Tibial nerve (tissue), 4 donors: ENCODE results near the gene AKAP6. TPM values are rescaled to one million over a fixed set of nuclear protein-coding genes. Genes with fewer than 3 reads are reported as not detected.

Experiments used
- DNase-seq, 2 donors: peaks; one replicate each; pipeline ENCODE4 v3.0.0-alpha.2; 2019; ENCODE audit warnings: low spot score in 2 of 2
- H3K27ac ChIP-seq, 4 donors: fragments of 200-600 bp; sonication (generic) in 3 of 4; one replicate each; pipeline ENCODE4 v1.5.1; 2017 to 2019; ENCODE audit warnings: mild to moderate bottlenecking in 1 of 4
- H3K27me3 ChIP-seq, 2 donors: fragments of 200-600 bp; sonication (generic) in 1 of 2; one replicate each; pipeline versions ENCODE4 v1.5.1 to v1.6.0; 2017 to 2019
- H3K36me3 ChIP-seq, 3 donors: fragments of 200-600 bp; sonication (generic); one replicate each; pipeline ENCODE4 v1.5.1; 2018 to 2019
- H3K4me1 ChIP-seq, 4 donors: fragments of 200-600 bp; sonication (generic) in 3 of 4; one replicate each; pipeline ENCODE4 v1.5.1; 2017 to 2019
- H3K4me3 ChIP-seq, 4 donors: fragments of 200-600 bp; sonication (generic) in 3 of 4; one replicate each; pipeline ENCODE4 v1.5.1; 2017 to 2019; ENCODE audit warnings: mild to moderate bottlenecking in 1 of 4, moderate library complexity in 1 of 4
- H3K9me3 ChIP-seq, 4 donors: fragments of 200-600 bp; sonication (generic) in 3 of 4; one replicate each; pipeline ENCODE4 v1.5.1; 2017 to 2019
- CTCF ChIP-seq, 5 experiments: fragments of 200-600 bp in 3 of 5; fragments of 450-650 bp in 2 of 5; sonication (generic) in 3 of 5; IDR thresholded peaks; one replicate each; pipeline ENCODE4 v1.5.1; 2016 to 2019; ENCODE audit warnings: antibody characterized with exemption in 5 of 5, mild to moderate bottlenecking in 3 of 5, moderate library complexity in 2 of 5
- EP300 ChIP-seq, 2 donors: sonication (generic); formaldehyde crosslinking; IDR thresholded peaks; one replicate each; pipeline ENCODE4 v1.6.1; 2017; ENCODE audit warnings: antibody characterized with exemption in 2 of 2, mild to moderate bottlenecking in 1 of 2
- POLR2A ChIP-seq, 2 donors: fragments of 450-650 bp; IDR thresholded peaks; one replicate each; pipeline ENCODE4 v1.6.1; 2017; ENCODE audit warnings: antibody characterized with exemption in 2 of 2, mild to moderate bottlenecking in 2 of 2, moderate library complexity in 2 of 2
- WGBS, 2 donors: methylation state at CpG; one replicate each; pipeline ENCODE4 v1.1.5; 2018; 5-methylcytosine and 5-hydroxymethylcytosine counted together
- total RNA-seq, 4 donors: library from RNA; depleted of rRNA; stranded (reverse); fragments of >200 nt; gene quantifications; one replicate each; pipeline ENCODE4 v1.1.0, GENCODE V29; 2016

AKAP6 gene
- total RNA-seq, 4 donors from 2014 or later: 2.1 to 10.7 (median 5.2) TPM

GRCh38 chr14:32623300-32624093 lies 294.4 kb downstream of the AKAP6 start:
- TF ChIP-seq CTCF (IDR thresholded peaks at IDR 0.05): no peak
- no peak for TF ChIP-seq POLR2A (IDR thresholded peaks at IDR 0.05)
- TF ChIP-seq EP300 (IDR thresholded peaks at IDR 0.05): no peak
- H3K4me1 ChIP-seq: peaks cover 0 to 11% (median 0%) of the 10 kb centered on the region in 4 donors
- H3K4me3 ChIP-seq: no peak overlapping the region
- H3K27ac ChIP-seq: no peak overlapping the region
- no peaks in the 10 kb centered on the region for H3K36me3 ChIP-seq
- WGBS, 2 donors: 81 to 82% methylated on average over 4 of the region's 4 CpGs
- H3K27me3 ChIP-seq: no peaks in the 10 kb centered on the region
- DNase-seq: no peak
- H3K9me3 ChIP-seq: no peaks in the 10 kb centered on the region

GRCh38 chr14:32625211-32625610 lies 296.1 kb downstream of the AKAP6 start:
- peaks cover 0 to 21% (median 0%) of the 10 kb centered on the region in 4 donors for H3K4me1 ChIP-seq
- no peak for TF ChIP-seq EP300 (IDR thresholded peaks at IDR 0.05)
- TF ChIP-seq CTCF (IDR thresholded peaks at IDR 0.05): no peak
- TF ChIP-seq POLR2A (IDR thresholded peaks at IDR 0.05): no peak
- no peak overlapping the region for H3K27ac ChIP-seq
- H3K9me3 ChIP-seq: no peaks in the 10 kb centered on the region
- DNase-seq: no peak
- no peaks in the 10 kb centered on the region for H3K36me3 ChIP-seq
- 67 to 73% methylated on average over 1 of the region's 1 CpG for WGBS, 2 donors
- H3K27me3 ChIP-seq: no peaks in the 10 kb centered on the region
- H3K4me3 ChIP-seq: no peak overlapping the region

GRCh38 chr14:32627545-32628298 lies 298.6 kb downstream of the AKAP6 start:
- Histone ChIP-seq H3K4me1 (peaks cover 0 to 21% (median 0%) of the 10 kb centered on the region in 4 donors), H3K4me3 (no peak overlapping the region), H3K9me3 (no peaks in the 10 kb centered on the region), H3K27ac (no peak overlapping the region), H3K36me3 (no peaks in the 10 kb centered on the region), H3K27me3 (no peaks in the 10 kb centered on the region)
- TF ChIP-seq EP300 (IDR thresholded peaks at IDR 0.05) (no peak), CTCF (IDR thresholded peaks at IDR 0.05) (no peak), POLR2A (IDR thresholded peaks at IDR 0.05) (no peak)
- WGBS, 2 donors: 91 to 92% methylated on average over 4 of the region's 4 CpGs
- no peak for DNase-seq

GRCh38 chr14:32629236-32629635 lies 300.1 kb downstream of the AKAP6 start:
- 33 to 35% methylated on average over 3 of the region's 3 CpGs for WGBS, 2 donors

DNA sequence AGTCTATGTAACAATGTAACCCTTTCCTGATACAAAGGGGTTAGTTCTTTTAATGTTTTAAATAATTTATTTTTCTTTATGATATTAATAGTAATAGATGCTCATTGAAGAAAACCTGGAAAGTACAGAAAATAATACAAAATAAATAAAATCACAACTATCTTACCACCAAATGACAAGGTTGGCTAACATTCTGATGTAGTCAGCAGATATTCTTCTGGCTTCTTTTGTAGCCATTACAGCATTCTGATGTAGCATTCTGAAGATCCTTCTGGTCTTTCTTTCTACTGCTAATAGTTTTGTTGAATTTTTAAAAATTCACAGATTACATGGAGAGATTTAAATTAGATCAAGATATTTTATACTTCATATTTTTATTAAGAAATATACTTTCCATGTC lies 301.6 kb downstream of the AKAP6 start:
- TF ChIP-seq CTCF (IDR thresholded peaks at IDR 0.05) (no peak), POLR2A (IDR thresholded peaks at IDR 0.05) (no peak), EP300 (IDR thresholded peaks at IDR 0.05) (no peak)
- Histone ChIP-seq H3K36me3 (no peaks in the 10 kb centered on the region), H3K9me3 (no peaks in the 10 kb centered on the region), H3K27ac (no peak overlapping the region), H3K4me1 (peaks cover 0 to 35% (median 0%) of the 10 kb centered on the region in 4 donors), H3K4me3 (no peak overlapping the region), H3K27me3 (no peaks in the 10 kb centered on the region)
- DNase-seq: no peak

More at GRCh38 chr14:32629236-32629635, 300.1 kb downstream of the AKAP6 start:
- H3K9me3 ChIP-seq: no peaks in the 10 kb centered on the region
- H3K4me3 ChIP-seq: no peak overlapping the region
- peaks cover 0 to 22% (median 0%) of the 10 kb centered on the region in 4 donors for H3K4me1 ChIP-seq
- TF ChIP-seq EP300 (IDR thresholded peaks at IDR 0.05): no peak
- no peak for TF ChIP-seq POLR2A (IDR thresholded peaks at IDR 0.05)
- no peaks in the 10 kb centered on the region for H3K27me3 ChIP-seq
- no peaks in the 10 kb centered on the region for H3K36me3 ChIP-seq
- DNase-seq: no peak
- H3K27ac ChIP-seq: peak overlapping the region in 2 of 4 donors; percentile 29 to 48
